ENCODE data around the gene MYL6B. TPM values are rescaled to one million over a fixed set of nuclear protein-coding genes. Genes with fewer than 3 reads are reported as not detected.

The MYL6B gene
- polyA plus RNA-seq, 2 of the 4 experiments (the other 2 are of a cell fraction) = 67.0 to 83.9 TPM

GRCh38 chr12:56189099-56189917 is 36.9 kb downstream of the MYL6B start, which contains the start of gene SMARCC2 (continued):
- TF ChIP-seq CBX2 (IDR thresholded peaks at IDR 0.05; ENCODE audit: borderline replicate concordance, low read depth) = no peak
- TF ChIP-seq HES2 (IDR thresholded peaks at IDR 0.05) = no peak
- TF ChIP-seq FOSL2 (IDR thresholded peaks at IDR 0.05) = no peak
- no peak for TF ChIP-seq FOSL2 (CRISPR knock-in tag; IDR thresholded peaks at IDR 0.05)
- no peak for TF ChIP-seq FOSB (CRISPR knock-in tag; IDR thresholded peaks at IDR 0.05)
- TF ChIP-seq CHD2 (IDR thresholded peaks at IDR 0.05; ENCODE audit: low read length, partially characterized antibody) = no peak
- TF ChIP-seq RFX5 (IDR thresholded peaks at IDR 0.05) = no peak
- no peak for TF ChIP-seq CHD4 (IDR thresholded peaks at IDR 0.05; ENCODE audit: borderline replicate concordance)
- TF ChIP-seq RCOR1 (IDR thresholded peaks at IDR 0.05; ENCODE audit: low read depth, low read length) = no peak
- TF ChIP-seq ATOH8 (CRISPR knock-in tag; IDR thresholded peaks at IDR 0.05; ENCODE audit: low read depth) = no peak
- no peak for TF ChIP-seq KDM1A (IDR thresholded peaks at IDR 0.05; ENCODE audit: low read depth)
- TF ChIP-seq HOXB13 (CRISPR knock-in tag; IDR thresholded peaks at IDR 0.05; ENCODE audit: low read depth) = no peak
- no peak for TF ChIP-seq HEYL (CRISPR knock-in tag; IDR thresholded peaks at IDR 0.05)
- TF ChIP-seq MAZ (IDR thresholded peaks at IDR 0.05; ENCODE audit: borderline replicate concordance, low read depth, low read length) = no peak
- no peak for TF ChIP-seq TP53 (CRISPR knock-in tag; IDR thresholded peaks at IDR 0.05)
- no peak for TF ChIP-seq EHF (CRISPR knock-in tag; IDR thresholded peaks at IDR 0.05)
- no peak for TF ChIP-seq JUNB (IDR thresholded peaks at IDR 0.05)
- peak; percentile 64; the same call in 1 of the 2 replicates for TF ChIP-seq MYC (IDR thresholded peaks at IDR 0.05; ENCODE audit: borderline replicate concordance, low read length)
- TF ChIP-seq SMC3 (IDR thresholded peaks at IDR 0.05) = peak; percentile 73
- TF ChIP-seq REST (IDR thresholded peaks at IDR 0.05) = no peak
- TF ChIP-seq PHF8 (IDR thresholded peaks at IDR 0.05; ENCODE audit: borderline replicate concordance, low read depth) = no peak; the same call in 1 of the 2 replicates
- no peak for TF ChIP-seq EHMT2 (IDR thresholded peaks at IDR 0.05; ENCODE audit: low read depth)
- no peak for TF ChIP-seq BCL3 (IDR thresholded peaks at IDR 0.05)
